GM06990 (cell line): ENCODE results near the gene TSPAN33.

Experiments
- DNase-seq: peaks from one replicate; pipeline ENCODE4 v3.0.0-alpha.2; 2011; ENCODE audit not compliant: insufficient read length; ENCODE audit errors: extremely low read depth
- H3K27me3 ChIP-seq: replicated peaks from 2 replicates; pipeline ENCODE4 v1.6.0; 2011; ENCODE audit warnings: low read length; ENCODE audit not compliant: control insufficient read depth, insufficient read depth
- H3K36me3 ChIP-seq: 2 replicates; pipeline ENCODE4 v1.5.1; 2011; ENCODE audit warnings: low read length; ENCODE audit not compliant: control insufficient read depth, insufficient read depth
- H3K4me3 ChIP-seq: replicated peaks from 2 replicates; pipeline ENCODE4 v1.5.1; 2011; ENCODE audit warnings: low read depth, mild to moderate bottlenecking, control low read depth, low read length
- CTCF ChIP-seq: IDR thresholded peaks from 2 replicates; pipeline ENCODE4 v1.5.1; 2011; ENCODE audit warnings: low read length, control low read depth, mild to moderate bottlenecking, inconsistent platforms; ENCODE audit not compliant: insufficient read depth, poor library complexity, severe bottlenecking

Gene TSPAN33

DNA sequence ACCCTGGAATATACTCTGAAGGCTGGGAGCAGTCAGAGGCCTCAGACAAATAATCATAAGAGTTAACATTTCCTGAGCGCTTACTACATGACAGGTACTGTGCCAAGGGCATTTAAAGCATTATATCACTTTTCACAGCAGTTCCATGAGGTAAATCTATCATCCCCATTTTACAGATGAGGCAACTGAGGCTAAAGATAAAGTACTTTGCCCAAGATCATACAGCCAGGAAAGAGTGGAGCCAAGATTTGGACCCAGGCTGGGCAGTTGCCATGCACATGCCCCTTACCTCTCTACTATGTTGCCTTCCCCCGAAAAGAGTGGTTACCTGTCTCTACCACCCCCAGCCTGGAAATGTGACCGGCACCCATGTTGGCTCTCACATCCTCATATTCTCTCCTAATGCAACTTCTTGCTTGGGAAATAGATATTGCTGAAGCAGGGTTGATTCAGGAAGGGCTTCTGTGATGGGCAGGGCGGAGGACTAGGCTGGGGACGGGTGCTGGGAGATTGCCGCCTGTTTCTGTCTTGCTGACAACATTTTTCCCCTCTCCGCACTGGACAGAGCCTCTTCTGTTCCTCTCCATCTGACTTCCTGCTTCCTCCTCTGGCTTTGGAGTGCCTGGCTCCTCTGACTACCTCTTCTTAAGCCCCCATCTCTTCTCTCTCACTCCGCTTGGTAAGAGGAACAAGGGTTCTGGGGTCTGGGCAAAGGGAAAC, 57.7 kb downstream of the TSPAN33 start:
- Histone ChIP-seq H3K27me3 (no peaks in the 10 kb centered on the region), H3K36me3 (no peaks in the 10 kb centered on the region), H3K4me3 (no peak overlapping the region)
- DNase-seq: no peak
- no peak for TF ChIP-seq CTCF

GRCh38 chr7:129203050-129203741, 58.7 kb downstream of the TSPAN33 start:
- no peak for DNase-seq
- Histone ChIP-seq H3K36me3 (no peaks in the 10 kb centered on the region), H3K27me3 (no peaks in the 10 kb centered on the region), H3K4me3 (no peak overlapping the region)
- no peak for TF ChIP-seq CTCF

DNA sequence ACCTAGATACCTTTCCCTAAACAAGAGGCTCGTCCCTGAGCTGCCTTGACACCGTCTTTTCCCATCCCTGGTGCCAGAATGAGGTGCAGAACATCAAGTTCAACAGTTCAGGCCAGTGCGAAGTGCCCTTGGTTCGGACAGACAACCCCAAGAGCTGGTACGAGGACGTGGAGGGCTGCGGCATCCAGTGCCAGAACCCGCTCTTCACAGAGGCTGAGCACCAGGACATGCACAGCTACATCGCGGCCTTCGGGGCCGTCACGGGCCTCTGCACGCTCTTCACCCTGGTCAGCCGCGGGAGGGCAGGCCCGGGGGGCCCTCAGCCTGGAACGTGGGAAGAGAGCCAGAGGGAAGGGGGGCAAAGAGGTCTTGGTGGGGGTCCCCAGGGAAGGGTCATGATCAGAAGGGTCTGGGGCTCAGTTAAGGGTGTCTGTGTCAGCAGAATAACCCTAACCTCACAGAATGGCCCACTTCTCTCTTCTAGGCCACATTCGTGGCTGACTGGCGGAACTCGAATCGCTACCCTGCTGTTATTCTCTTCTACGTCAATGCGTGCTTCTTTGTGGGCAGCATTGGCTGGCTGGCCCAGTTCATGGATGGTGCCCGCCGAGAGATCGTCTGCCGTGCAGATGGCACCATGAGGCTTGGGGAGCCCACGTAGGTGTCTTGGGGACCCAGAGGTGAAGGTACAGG, 60.8 kb downstream of the TSPAN33 start:
- no peaks in the 10 kb centered on the region for H3K27me3 ChIP-seq
- no peaks in the 10 kb centered on the region for H3K36me3 ChIP-seq
- DNase-seq: no peak
- TF ChIP-seq CTCF: no peak
- H3K4me3 ChIP-seq: no peak overlapping the region

- Histone ChIP-seq H3K4me3 (no peak overlapping the region), H3K36me3 (no peaks in the 10 kb centered on the region), H3K27me3 (no peaks in the 10 kb centered on the region)
- TF ChIP-seq CTCF: no peak
- no peak for DNase-seq
Measured at GRCh38 chr7:129205987-129206785, 61.7 kb downstream of the TSPAN33 start.

- H3K27me3 ChIP-seq: no peaks in the 10 kb centered on the region
- no peak overlapping the region for H3K4me3 ChIP-seq
- no peaks in the 10 kb centered on the region for H3K36me3 ChIP-seq
- no peak for TF ChIP-seq CTCF
- DNase-seq: no peak
Measured at GRCh38 chr7:129208667-129209066, 64.2 kb downstream of the TSPAN33 start.
